Activated CD4-positive, alpha-beta T cell treated with anti-CD3 and anti-CD28 coated beads, Interleukin-2, Interleukin-4, amounts not matched to agents 100 ng/mL and 50 ng/mL, durations not matched to agents 16 hours and 8 hours (primary cell): ENCODE results near the gene TARP.

Source experiments
- DNase-seq: peaks from one replicate; pipeline ENCODE4 v3.0.0-alpha.2; 2020; ENCODE audit warnings: low spot score

TARP gene

DNA sequence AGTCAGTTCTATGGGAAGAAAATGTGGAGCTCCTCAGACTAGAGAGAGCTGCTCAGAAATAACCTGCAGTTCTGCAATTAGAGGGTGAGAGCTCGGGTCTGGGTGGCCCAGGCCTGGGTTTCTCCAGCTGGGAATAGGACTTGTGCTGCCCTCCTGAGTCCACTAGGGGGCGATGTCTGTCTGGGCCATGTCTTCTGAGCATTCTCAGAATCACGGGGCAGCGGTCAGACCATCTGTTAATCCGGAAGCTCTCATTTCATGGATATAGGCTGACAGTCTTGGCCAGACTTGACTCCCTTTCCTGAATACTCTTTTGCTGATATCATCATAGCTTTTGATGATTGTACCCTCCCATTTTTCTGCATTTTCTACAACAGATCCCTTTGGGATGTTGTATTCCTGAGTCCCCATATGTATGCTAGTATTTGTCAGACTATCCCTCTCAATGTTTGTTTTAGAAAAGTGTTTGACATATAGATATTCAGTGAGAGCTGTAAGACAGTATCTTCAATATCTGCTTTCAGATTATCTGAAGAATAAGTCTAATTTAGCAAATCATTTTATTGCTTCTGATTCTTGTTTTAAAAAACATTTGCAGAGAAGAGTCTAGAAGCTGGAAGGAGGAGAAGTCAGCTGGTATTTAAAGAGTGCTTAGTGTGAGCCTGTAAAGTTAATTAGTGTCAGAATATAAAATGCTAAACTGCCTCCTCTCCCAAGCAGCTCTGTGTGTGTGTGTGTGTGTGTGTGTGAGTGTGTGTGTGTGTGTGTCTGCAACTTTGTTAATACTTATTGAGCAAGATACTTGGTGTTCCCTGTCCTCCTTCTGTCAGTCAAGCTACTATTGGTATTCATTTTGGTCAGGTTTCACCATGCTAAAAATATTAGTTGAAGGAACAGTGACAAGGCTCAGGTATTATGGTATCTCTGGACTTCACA is 57.4 kb downstream of the TARP start:
- peak; percentile 88 for DNase-seq

- no peak for DNase-seq
Observed at GRCh38 chr7:38215115-38215514, 58.3 kb downstream of the TARP start.

DNA sequence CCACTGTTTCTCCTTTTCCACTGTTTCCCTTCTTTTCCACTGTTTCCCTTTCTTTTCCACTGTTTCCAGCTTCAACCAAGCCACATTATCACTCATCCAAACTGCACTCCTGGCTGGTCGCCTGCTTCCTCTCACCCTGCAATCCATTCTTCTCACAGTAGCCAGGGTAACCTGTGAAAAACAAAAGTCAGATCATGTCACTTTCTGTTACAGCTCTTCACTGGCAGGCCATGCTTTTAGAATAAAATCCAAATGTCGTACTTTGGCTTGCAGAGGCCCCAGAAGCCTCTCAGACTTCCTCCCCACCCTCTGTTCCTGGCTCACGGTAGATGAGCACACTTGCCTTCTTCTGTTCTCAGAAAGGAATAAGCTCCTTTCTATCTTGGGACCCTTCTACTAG is 61.5 kb downstream of the TARP start:
- DNase-seq: no peak

- no peak for DNase-seq
Observed at GRCh38 chr7:38211486-38211885, 62.0 kb downstream of the TARP start.
